ENCODE results near the gene GRM8. TPM values are rescaled to one million over a fixed set of nuclear protein-coding genes. Genes with fewer than 3 reads are reported as not detected.
"Not testable (repeated sequence)": the region's sequence is repeated elsewhere in the genome, so short reads cannot be mapped to it uniquely, and the experiment has no call there.

Gene GRM8
- total and polyA plus RNA-seq, 2 experiments from 2014 or later = not detected

- Histone ChIP-seq H3K27me3 (replicated peaks; ENCODE audit: insufficient read depth) (no peaks in the 10 kb centered on the region), H3F3A (ENCODE audit: insufficient read depth) (no peaks in the 10 kb centered on the region), H3K9me3 (ENCODE audit: low read depth) (no peaks in the 10 kb centered on the region), H3K4me2 (ENCODE audit: unreplicated experiment) (no peak overlapping the region), H3K27ac (no peak overlapping the region), H3K36me3 (ENCODE audit: low read depth) (no peaks in the 10 kb centered on the region), H3K9me2 (ENCODE audit: insufficient read depth) (no peaks in the 10 kb centered on the region), H2AFZ (no peak overlapping the region), H3K4me3 (no peak overlapping the region), H4K20me1 (ENCODE audit: insufficient read depth) (no peaks in the 10 kb centered on the region), H3K9ac (no peak overlapping the region), H3K4me1 (ENCODE audit: insufficient read depth) (no peaks in the 10 kb centered on the region), H3K79me2 (ENCODE audit: insufficient read depth) (no peaks in the 10 kb centered on the region)
- DNase-seq = no peak
- no peak for TF ChIP-seq EZH2phosphoT487 (IDR thresholded peaks at IDR 0.05; ENCODE audit: insufficient read depth, low read depth)
- no peak for TF ChIP-seq EZH2 (IDR thresholded peaks at IDR 0.05; ENCODE audit: insufficient read depth, poor library complexity, severe bottlenecking)
- in situ Hi-C loops (cut with MboI) = no loop called here
Observed at GRCh38 chr7:126840869-126841268, 411.9 kb downstream of the GRM8 start.

- Histone ChIP-seq H3K27ac (no peak overlapping the region), H3K9me2 (ENCODE audit: insufficient read depth) (no peaks in the 10 kb centered on the region), H4K20me1 (ENCODE audit: insufficient read depth) (no peaks in the 10 kb centered on the region), H3K4me1 (ENCODE audit: insufficient read depth) (no peaks in the 10 kb centered on the region), H3K79me2 (ENCODE audit: insufficient read depth) (no peaks in the 10 kb centered on the region), H3K4me2 (ENCODE audit: unreplicated experiment) (no peak overlapping the region), H3K9ac (no peak overlapping the region), H2AFZ (no peak overlapping the region), H3K27me3 (replicated peaks; ENCODE audit: insufficient read depth) (no peaks in the 10 kb centered on the region), H3K36me3 (ENCODE audit: low read depth) (no peaks in the 10 kb centered on the region), H3K9me3 (ENCODE audit: low read depth) (no peaks in the 10 kb centered on the region), H3F3A (ENCODE audit: insufficient read depth) (no peaks in the 10 kb centered on the region), H3K4me3 (no peak overlapping the region)
- no peak for DNase-seq
- no peak for TF ChIP-seq EZH2phosphoT487 (IDR thresholded peaks at IDR 0.05; ENCODE audit: insufficient read depth, low read depth)
- TF ChIP-seq EZH2 (IDR thresholded peaks at IDR 0.05; ENCODE audit: insufficient read depth, poor library complexity, severe bottlenecking) = no peak
- 22 to 24% methylated on average over 1 of the region's 1 CpG for WGBS, 2 experiments (ENCODE audit: low coverage in 1 of 2, low lambda C conversion rate in 2 of 2, missing lambda C conversion rate in 2 of 2)
- in situ Hi-C loops (cut with MboI) = no loop called here
Observed at GRCh38 chr7:126839624-126840023, 413.1 kb downstream of the GRM8 start.

GRCh38 chr7:126838194-126838593, 414.5 kb downstream of the GRM8 start:
- no peaks in the 10 kb centered on the region for H3K9me2 ChIP-seq (ENCODE audit: insufficient read depth)
- H3K4me2 ChIP-seq (ENCODE audit: unreplicated experiment) = no peak overlapping the region
- no peaks in the 10 kb centered on the region for H3K27me3 ChIP-seq (replicated peaks; ENCODE audit: insufficient read depth)
- H3K4me1 ChIP-seq (ENCODE audit: insufficient read depth) = no peaks in the 10 kb centered on the region
- in situ Hi-C loops (cut with MboI) = no loop called here
- no peaks in the 10 kb centered on the region for H3K36me3 ChIP-seq (ENCODE audit: low read depth)
- H2AFZ ChIP-seq = no peak overlapping the region
- H3K27ac ChIP-seq = no peak overlapping the region
- TF ChIP-seq EZH2phosphoT487 (IDR thresholded peaks at IDR 0.05; ENCODE audit: insufficient read depth, low read depth) (no peak), EZH2 (IDR thresholded peaks at IDR 0.05; ENCODE audit: insufficient read depth, poor library complexity, severe bottlenecking) (no peak)
- no peaks in the 10 kb centered on the region for H3K9me3 ChIP-seq (ENCODE audit: low read depth)
- H3K4me3 ChIP-seq = no peak overlapping the region
- H3K9ac ChIP-seq = no peak overlapping the region
- H3F3A ChIP-seq (ENCODE audit: insufficient read depth) = no peaks in the 10 kb centered on the region
- H3K79me2 ChIP-seq (ENCODE audit: insufficient read depth) = no peaks in the 10 kb centered on the region
- no peak for DNase-seq
- no peaks in the 10 kb centered on the region for H4K20me1 ChIP-seq (ENCODE audit: insufficient read depth)

- DNase-seq; H3K9me2 ChIP-seq (ENCODE audit: insufficient read depth); H3K27me3 ChIP-seq (replicated peaks; ENCODE audit: insufficient read depth); H2AFZ ChIP-seq; H3F3A ChIP-seq (ENCODE audit: insufficient read depth); H3K36me3 ChIP-seq (ENCODE audit: low read depth); H4K20me1 ChIP-seq (ENCODE audit: insufficient read depth); H3K9me3 ChIP-seq (ENCODE audit: low read depth); H3K4me3 ChIP-seq; H3K4me2 ChIP-seq (ENCODE audit: unreplicated experiment); H3K79me2 ChIP-seq (ENCODE audit: insufficient read depth); H3K9ac ChIP-seq; in situ Hi-C loops (cut with MboI); H3K27ac ChIP-seq; H3K4me1 ChIP-seq (ENCODE audit: insufficient read depth): not testable (repeated sequence)
- WGBS, 2 experiments (ENCODE audit: low coverage in 1 of 2, low lambda C conversion rate in 2 of 2, missing lambda C conversion rate in 2 of 2) = 32 to 37% methylated on average over 9 of the region's 9 CpGs
Observed at GRCh38 chr7:126831241-126831640, 421.5 kb downstream of the GRM8 start.

GRCh38 chr7:126820925-126821324, 431.8 kb downstream of the GRM8 start:
- Histone ChIP-seq H3K4me3 (no peak overlapping the region), H3K9me3 (ENCODE audit: low read depth) (no peaks in the 10 kb centered on the region), H3K36me3 (ENCODE audit: low read depth) (no peaks in the 10 kb centered on the region), H4K20me1 (ENCODE audit: insufficient read depth) (no peaks in the 10 kb centered on the region), H3K27ac (no peak overlapping the region), H3F3A (ENCODE audit: insufficient read depth) (no peaks in the 10 kb centered on the region), H3K9ac (no peak overlapping the region), H3K9me2 (ENCODE audit: insufficient read depth) (no peaks in the 10 kb centered on the region), H2AFZ (no peak overlapping the region), H3K79me2 (ENCODE audit: insufficient read depth) (no peaks in the 10 kb centered on the region), H3K4me2 (ENCODE audit: unreplicated experiment) (no peak overlapping the region), H3K4me1 (ENCODE audit: insufficient read depth) (no peaks in the 10 kb centered on the region), H3K27me3 (replicated peaks; ENCODE audit: insufficient read depth) (no peaks in the 10 kb centered on the region)
- in situ Hi-C loops (cut with MboI) = no loop called here
- 29 to 32% methylated on average over 3 of the region's 3 CpGs for WGBS, 2 experiments (ENCODE audit: low coverage in 1 of 2, low lambda C conversion rate in 2 of 2, missing lambda C conversion rate in 2 of 2)
- TF ChIP-seq EZH2phosphoT487 (IDR thresholded peaks at IDR 0.05; ENCODE audit: insufficient read depth, low read depth) (no peak), EZH2 (IDR thresholded peaks at IDR 0.05; ENCODE audit: insufficient read depth, poor library complexity, severe bottlenecking) (no peak)
- no peak for DNase-seq

Measured in GM23248 (cell line).